CD4-positive, alpha-beta memory T cell (primary cell): ENCODE results near the gene SLC26A5. TPM values are rescaled to one million over a fixed set of nuclear protein-coding genes. Genes with fewer than 3 reads are reported as not detected.

Experiments used
- CTCF ChIA-PET: fragments of 350-600 bp; sonication (Branson Sonifier 250); formaldehyde crosslinking; loops from one replicate; lab custom pipeline; 2021; ENCODE audit warnings: inconsistent platforms; ENCODE audit not compliant: partially characterized antibody; lab: Charles Lee
- POLR2A ChIA-PET: fragments of 350-600 bp; sonication (Branson Sonifier 250); formaldehyde crosslinking; loops from one replicate; lab custom pipeline; 2021; ENCODE audit not compliant: partially characterized antibody; lab: Charles Lee
- DNase-seq, 5 donors: peaks; one replicate each; pipeline versions ENCODE4 v3.0.0 to v3.0.0-alpha.2; 2020 to 2022; ENCODE audit warnings: mixed read lengths in 1 of 5
- H3K27ac ChIP-seq: one replicate; pipeline ENCODE4 v1.7.0; 2013; ENCODE audit warnings: low read depth, low read length
- H3K27me3 ChIP-seq: 2 replicates; pipeline ENCODE4 v1.7.0; 2013; ENCODE audit warnings: mild to moderate bottlenecking, low read length, moderate library complexity; ENCODE audit not compliant: insufficient read depth
- H3K36me3 ChIP-seq: 2 replicates; pipeline ENCODE4 v1.7.0; 2013; ENCODE audit warnings: mild to moderate bottlenecking, low read length, moderate library complexity; ENCODE audit not compliant: insufficient read depth
- H3K4me1 ChIP-seq: 2 replicates; pipeline ENCODE4 v1.7.0; 2013; ENCODE audit warnings: mild to moderate bottlenecking, low read length, moderate library complexity; ENCODE audit not compliant: insufficient read depth
- H3K4me3 ChIP-seq, 2 donors: one replicate each; pipeline ENCODE4 v1.7.0; 2013; ENCODE audit warnings: low read length in 2 of 2, mild to moderate bottlenecking in 1 of 2
- H3K9me3 ChIP-seq, 2 donors: one replicate each; pipeline ENCODE4 v1.7.0; 2013; ENCODE audit warnings: low read length in 2 of 2, control low read depth in 1 of 2; ENCODE audit not compliant: control insufficient read depth in 1 of 2
- H3K27ac Mint-ChIP-seq, 7 donors: one replicate each; pipeline ENCODE4 v1.8.0; 2020 to 2021; ENCODE audit warnings: mixed read lengths in 7 of 7, mild to moderate bottlenecking in 6 of 7, inconsistent platforms in 3 of 7, moderate library complexity in 3 of 7
- H3K27me3 Mint-ChIP-seq, 2 donors: one replicate each; pipeline ENCODE4 v1.8.0; 2020 to 2021; ENCODE audit warnings: mixed read lengths in 2 of 2
- H3K36me3 Mint-ChIP-seq, 2 donors: one replicate each; pipeline ENCODE4 v1.8.0; 2020 to 2021; ENCODE audit warnings: mixed read lengths in 2 of 2, inconsistent platforms in 1 of 2, mild to moderate bottlenecking in 1 of 2
- H3K4me1 Mint-ChIP-seq, 4 donors: one replicate each; pipeline ENCODE4 v1.8.0; 2020 to 2021; ENCODE audit warnings: mixed read lengths in 4 of 4, mild to moderate bottlenecking in 1 of 4
- H3K4me3 Mint-ChIP-seq, 8 donors: one replicate each; pipeline ENCODE4 v1.8.0; 2020 to 2021; ENCODE audit warnings: mixed read lengths in 8 of 8, mild to moderate bottlenecking in 7 of 8, moderate library complexity in 6 of 8, inconsistent platforms in 3 of 8
- H3K9me3 Mint-ChIP-seq, 8 donors: one replicate each; pipeline ENCODE4 v1.8.0; 2020 to 2021; ENCODE audit warnings: mixed read lengths in 8 of 8, mild to moderate bottlenecking in 5 of 8, inconsistent platforms in 3 of 8, moderate library complexity in 1 of 8
- intact Hi-C: fragments of 100-400 bp; cut with micrococcal nuclease; formaldehyde crosslinking; loops from one replicate; pipeline ENCODE4 v1.15.1; 2023
- polyA plus RNA-seq, 2 donors: library from polyadenylated mRNA; unstranded; fragments of 300-500 nt; fragmentation: Illumina TruSeq; gene quantifications; one replicate each; pipeline ENCODE4 v1.2.3, GENCODE V29; 2021
- total RNA-seq, 2 experiments: library from RNA; stranded (reverse); gene quantifications; one replicate each; pipeline ENCODE4 v1.2.3, GENCODE V29; 2021

The SLC26A5 gene
- total and polyA plus RNA-seq, 4 experiments from 2014 or later, result not detected

GRCh38 chr7:103336761-103337160 lies 109.2 kb downstream of the SLC26A5 start:
- H3K4me3 ChIP-seq, result no peak overlapping the region
- H3K27ac ChIP-seq, result no peak overlapping the region
- Mint-ChIP-seq H3K36me3 (peaks cover 36 to 57% of the 10 kb centered on the region in 2 donors), H3K4me1 (peaks cover 17 to 26% (median 26%) of the 10 kb centered on the region in 4 donors), H3K9me3 (no peaks in the 10 kb centered on the region), H3K4me3 (no peak overlapping the region), H3K27me3 (no peaks in the 10 kb centered on the region), H3K27ac (no peak overlapping the region)
- POLR2A ChIA-PET, result no interaction called here
- intact Hi-C loops, result no loop called here
- no peak for DNase-seq
- H3K4me1 ChIP-seq, result peaks cover 16% of the 10 kb centered on the region
- H3K27me3 ChIP-seq, result no peaks in the 10 kb centered on the region
- peaks cover 46% of the 10 kb centered on the region for H3K36me3 ChIP-seq
- CTCF ChIA-PET, result no interaction called here
- H3K9me3 ChIP-seq, result no peaks in the 10 kb centered on the region

- CTCF ChIA-PET, result no interaction called here
- Mint-ChIP-seq H3K36me3 (peaks cover 27 to 41% of the 10 kb centered on the region in 2 donors), H3K4me3 (no peak overlapping the region), H3K27ac (peak overlapping the region in 2 of 7 donors; percentile 61), H3K9me3 (no peaks in the 10 kb centered on the region), H3K27me3 (no peaks in the 10 kb centered on the region), H3K4me1 (peaks cover 0 to 1% (median 0%) of the 10 kb centered on the region in 4 donors)
- Histone ChIP-seq H3K4me3 (no peak overlapping the region), H3K9me3 (no peaks in the 10 kb centered on the region), H3K4me1 (no peaks in the 10 kb centered on the region), H3K27me3 (no peaks in the 10 kb centered on the region), H3K36me3 (peaks cover 37% of the 10 kb centered on the region), H3K27ac (no peak overlapping the region)
- intact Hi-C loops, result no loop called here
- POLR2A ChIA-PET, result no interaction called here
- no peak for DNase-seq
Measured at GRCh38 chr7:103325744-103326143, 120.3 kb downstream of the SLC26A5 start.

Other genes with a start within 250 kb of the SLC26A5 start
- gene PMPCB, start 148.8 kb downstream of the SLC26A5 start, total RNA-seq, result 10 to 100 TPM; 72.7 to 76.2 TPM
- gene PMPCB, start 148.8 kb downstream of the SLC26A5 start, polyA plus RNA-seq, result 10 to 100 TPM; 71.2 to 86.1 TPM
- gene DNAJC2, start 101.4 kb downstream of the SLC26A5 start, total RNA-seq, result 10 to 100 TPM; 36.0 to 40.5 TPM
- 10 to 100 TPM; 10.6 to 26.5 TPM for gene DNAJC2, start 101.4 kb downstream of the SLC26A5 start, polyA plus RNA-seq
- gene PSMC2, start 98.6 kb downstream of the SLC26A5 start, total RNA-seq, result 10 to 100 TPM; 68.2 to 69.3 TPM
- 100 to 1,000 TPM; 133 to 169 TPM for gene PSMC2, start 98.6 kb downstream of the SLC26A5 start, polyA plus RNA-seq